Body of pancreas (tissue), 4 donors: ENCODE data around the gene CRACDL. TPM values are rescaled to one million over a fixed set of nuclear protein-coding genes. Genes with fewer than 3 reads are reported as not detected.

Source experiments
- ATAC-seq: fragments of 150-250 bp; one replicate; pipeline ENCODE4 v1.9.1; 2016
- DNase-seq, 4 donors: peaks; one replicate each; pipeline ENCODE4 v3.0.0-alpha.2; 2019
- H3K27ac ChIP-seq, 4 donors: fragments of 200-600 bp; sonication (generic); 1 replicate in 3 of 4; 2 replicates in 1 of 4; pipeline versions ENCODE4 v1.5.1 to v1.6.1; 2016 to 2019; ENCODE audit warnings: mild to moderate bottlenecking in 1 of 4, mixed read lengths in 1 of 4, moderate library complexity in 1 of 4
- H3K27me3 ChIP-seq, 2 donors: fragments of 200-600 bp; sonication (generic); one replicate each; pipeline ENCODE4 v1.6.0; 2016; ENCODE audit warnings: mild to moderate bottlenecking in 1 of 2
- H3K36me3 ChIP-seq, 2 donors: fragments of 200-600 bp; sonication (generic); replicated peaks in 1 of 2; 2 replicates each; pipeline ENCODE4 v1.5.1; 2016; ENCODE audit warnings: low read depth in 2 of 2; ENCODE audit not compliant: insufficient read depth in 1 of 2
- H3K4me1 ChIP-seq: fragments of 200-600 bp; sonication (generic); one replicate; pipeline ENCODE4 v1.6.0; 2016
- H3K4me3 ChIP-seq, 2 donors: fragments of 200-600 bp; sonication (generic); 1 replicate in 1 of 2; 2 replicates in 1 of 2; pipeline ENCODE4 v1.5.1; 2016 to 2019
- H3K9me3 ChIP-seq, 3 donors: fragments of 200-600 bp; sonication (generic); 1 replicate in 2 of 3; 2 replicates in 1 of 3; pipeline ENCODE4 v1.5.1; 2016
- POLR2A ChIP-seq, 3 donors: fragments of 450-650 bp; IDR thresholded peaks; one replicate each; pipeline ENCODE4 v1.6.1; 2016; ENCODE audit warnings: antibody characterized with exemption in 3 of 3, mild to moderate bottlenecking in 2 of 3
- WGBS, 2 donors: methylation state at CpG; one replicate each; pipeline ENCODE4 v1.1.5; 2017; 5-methylcytosine and 5-hydroxymethylcytosine counted together
- intact Hi-C: fragments of 100-400 bp; cut with DNase I; formaldehyde crosslinking; loops from one replicate; pipeline ENCODE4 v1.15.1; 2023
- total RNA-seq, 2 donors: library from RNA; depleted of rRNA; stranded (reverse); fragments of >200 nt; gene quantifications; one replicate each; pipeline ENCODE4 v1.1.0, GENCODE V29; 2016
- TF ChIP-seq, protein P1 (sequence below), 7 experiments: fragments of 450-650 bp in 4 of 7; fragments of 200-600 bp in 3 of 7; sonication (generic) in 3 of 7; IDR thresholded peaks; one replicate each; pipeline ENCODE4 v1.5.1; 2016 to 2019; ENCODE audit warnings: antibody characterized with exemption in 7 of 7

The CRACDL gene
- total RNA-seq, 2 donors from 2014 or later = 14.8 to 22.1 TPM

DNA sequence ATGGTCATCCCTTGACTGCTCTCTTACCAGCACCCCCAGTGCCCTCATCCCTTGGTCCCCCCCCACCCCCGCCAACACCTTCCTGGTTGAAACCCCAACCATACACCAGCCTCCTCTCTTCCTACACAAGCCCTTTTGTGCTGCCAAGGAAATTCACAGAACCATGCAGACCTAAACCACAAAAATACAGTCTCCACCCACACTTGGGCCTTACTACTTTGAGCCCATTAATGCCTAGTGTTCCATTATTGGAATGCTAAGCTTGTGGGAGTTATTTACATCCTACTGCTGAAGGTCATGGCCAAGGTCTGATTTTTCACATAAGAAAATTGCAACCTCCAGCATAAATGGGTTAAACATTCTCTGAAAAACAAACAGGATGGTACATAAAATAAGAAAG is 4.1 kb upstream of the CRACDL start:
- no peak for ATAC-seq
- intact Hi-C loops = no loop called here
- H3K9me3 ChIP-seq = no peaks in the 10 kb centered on the region

DNA sequence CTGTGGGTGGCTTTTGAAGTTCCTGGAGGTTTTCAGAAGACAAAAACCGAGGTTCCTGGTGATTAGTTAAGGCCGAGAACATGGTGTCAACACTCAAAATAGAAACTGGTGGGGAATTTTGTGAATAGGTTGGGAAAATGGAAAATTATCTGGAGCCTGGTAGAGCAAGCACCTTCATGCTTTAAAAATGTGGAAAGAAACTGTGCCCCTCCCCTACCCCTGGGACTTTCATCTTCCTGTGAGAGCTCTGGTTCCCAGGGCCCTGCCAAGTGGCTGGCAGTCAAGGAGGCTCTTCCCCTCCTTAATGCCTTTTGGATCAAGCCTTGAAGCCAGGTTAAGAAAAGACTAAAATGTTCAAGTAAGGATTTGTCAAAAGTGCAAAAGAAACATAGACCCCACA is 1.9 kb upstream of the CRACDL start:
- 82 to 88% methylated on average over 2 of the region's 2 CpGs for WGBS, 2 donors
- no peak for DNase-seq
- no peak for ATAC-seq

More for the DNA sequence above, 4.1 kb upstream of the CRACDL start:
- TF ChIP-seq, protein P1, sequence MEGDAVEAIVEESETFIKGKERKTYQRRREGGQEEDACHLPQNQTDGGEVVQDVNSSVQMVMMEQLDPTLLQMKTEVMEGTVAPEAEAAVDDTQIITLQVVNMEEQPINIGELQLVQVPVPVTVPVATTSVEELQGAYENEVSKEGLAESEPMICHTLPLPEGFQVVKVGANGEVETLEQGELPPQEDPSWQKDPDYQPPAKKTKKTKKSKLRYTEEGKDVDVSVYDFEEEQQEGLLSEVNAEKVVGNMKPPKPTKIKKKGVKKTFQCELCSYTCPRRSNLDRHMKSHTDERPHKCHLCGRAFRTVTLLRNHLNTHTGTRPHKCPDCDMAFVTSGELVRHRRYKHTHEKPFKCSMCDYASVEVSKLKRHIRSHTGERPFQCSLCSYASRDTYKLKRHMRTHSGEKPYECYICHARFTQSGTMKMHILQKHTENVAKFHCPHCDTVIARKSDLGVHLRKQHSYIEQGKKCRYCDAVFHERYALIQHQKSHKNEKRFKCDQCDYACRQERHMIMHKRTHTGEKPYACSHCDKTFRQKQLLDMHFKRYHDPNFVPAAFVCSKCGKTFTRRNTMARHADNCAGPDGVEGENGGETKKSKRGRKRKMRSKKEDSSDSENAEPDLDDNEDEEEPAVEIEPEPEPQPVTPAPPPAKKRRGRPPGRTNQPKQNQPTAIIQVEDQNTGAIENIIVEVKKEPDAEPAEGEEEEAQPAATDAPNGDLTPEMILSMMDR (IDR thresholded peaks at IDR 0.05) = no peak
- no peak for TF ChIP-seq POLR2A (IDR thresholded peaks at IDR 0.05)
- WGBS, 2 donors = 86 to 100% methylated on average over 1 of the region's 1 CpG
- Histone ChIP-seq H3K27me3 (no peaks in the 10 kb centered on the region), H3K36me3 (no peaks in the 10 kb centered on the region), H3K4me1 (peaks cover 12% of the 10 kb centered on the region), H3K27ac (no peak overlapping the region), H3K4me3 (no peak overlapping the region)
- no peak for DNase-seq

DNA sequence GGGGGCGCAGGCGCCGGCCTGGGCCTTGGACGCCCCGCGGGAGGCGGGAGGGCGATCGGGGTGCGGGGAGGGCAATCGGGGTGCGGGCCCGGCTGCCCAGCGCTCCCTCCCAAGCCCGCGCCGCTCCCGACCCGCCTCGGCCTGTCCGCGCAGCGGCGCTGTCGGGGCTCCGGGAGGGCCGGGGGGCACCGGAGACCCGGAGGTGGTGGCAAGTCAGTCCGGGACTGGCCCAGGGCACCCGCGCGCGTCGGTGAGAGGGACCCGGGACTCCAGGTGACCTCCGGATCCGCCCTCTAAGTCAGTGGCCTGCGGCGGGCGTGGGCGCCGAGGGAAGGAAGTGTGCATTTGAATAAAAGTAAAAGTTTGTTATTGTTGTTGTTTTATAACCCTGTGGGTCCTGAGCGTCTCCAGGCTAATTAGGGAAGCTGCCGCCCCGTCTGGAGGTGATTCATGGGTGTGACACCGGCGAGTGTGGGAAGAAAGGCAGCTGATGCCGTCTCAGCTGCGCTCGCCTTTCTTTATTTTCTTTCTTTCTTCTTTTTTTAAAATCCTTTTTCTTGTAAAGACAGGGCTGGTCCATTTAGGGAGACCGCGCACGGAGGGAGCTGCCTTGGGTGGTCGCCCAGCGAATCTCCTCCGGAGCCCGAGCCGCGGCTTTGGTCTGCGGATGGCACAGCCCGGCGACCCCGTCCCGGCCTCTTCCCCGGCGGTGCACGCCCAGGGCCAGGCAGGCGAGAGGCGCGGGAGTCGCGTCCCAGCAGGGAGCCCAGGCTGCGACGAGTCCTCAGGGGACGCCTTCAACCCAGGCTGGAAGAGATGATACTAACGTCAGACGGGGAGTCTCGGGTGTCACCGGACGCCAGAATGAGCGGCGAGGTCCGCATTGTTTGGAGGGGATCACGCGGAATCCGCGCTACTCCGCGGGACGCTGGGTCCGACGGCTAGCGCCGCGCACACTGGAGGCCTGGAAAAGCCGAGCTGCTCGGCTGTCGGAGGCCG is 627 bp upstream of the CRACDL start:
- intact Hi-C loops = no loop called here
- DNase-seq = peak; percentile 60 to 75 (median 68)
- Histone ChIP-seq H3K9me3 (no peaks in the 10 kb centered on the region), H3K27me3 (no peaks in the 10 kb centered on the region), H3K36me3 (no peaks in the 10 kb centered on the region), H3K4me3 (peak overlapping the region; percentile 16 to 31), H3K4me1 (peaks cover 18% of the 10 kb centered on the region), H3K27ac (peak overlapping the region; percentile 3 to 68 (median 46))
- peak in 2 of 3 donors; percentile 3 to 25 for TF ChIP-seq POLR2A (IDR thresholded peaks at IDR 0.05)
- TF ChIP-seq, protein P1 (IDR thresholded peaks at IDR 0.05) = peak in 4 of 7 experiments; percentile 11 to 31 (median 18)
- 17 to 39% methylated on average over 34 to 91 of the region's 100 CpGs for WGBS, 2 donors
- ATAC-seq = peak; percentile 65

More for the DNA sequence above, 1.9 kb upstream of the CRACDL start:
- intact Hi-C loops = no loop called here
- no peak for TF ChIP-seq POLR2A (IDR thresholded peaks at IDR 0.05)
- TF ChIP-seq, protein P1 (IDR thresholded peaks at IDR 0.05) = no peak
- Histone ChIP-seq H3K4me1 (peaks cover 18% of the 10 kb centered on the region), H3K27me3 (no peaks in the 10 kb centered on the region), H3K27ac (no peak overlapping the region), H3K4me3 (no peak overlapping the region), H3K9me3 (no peaks in the 10 kb centered on the region), H3K36me3 (no peaks in the 10 kb centered on the region)

DNA sequence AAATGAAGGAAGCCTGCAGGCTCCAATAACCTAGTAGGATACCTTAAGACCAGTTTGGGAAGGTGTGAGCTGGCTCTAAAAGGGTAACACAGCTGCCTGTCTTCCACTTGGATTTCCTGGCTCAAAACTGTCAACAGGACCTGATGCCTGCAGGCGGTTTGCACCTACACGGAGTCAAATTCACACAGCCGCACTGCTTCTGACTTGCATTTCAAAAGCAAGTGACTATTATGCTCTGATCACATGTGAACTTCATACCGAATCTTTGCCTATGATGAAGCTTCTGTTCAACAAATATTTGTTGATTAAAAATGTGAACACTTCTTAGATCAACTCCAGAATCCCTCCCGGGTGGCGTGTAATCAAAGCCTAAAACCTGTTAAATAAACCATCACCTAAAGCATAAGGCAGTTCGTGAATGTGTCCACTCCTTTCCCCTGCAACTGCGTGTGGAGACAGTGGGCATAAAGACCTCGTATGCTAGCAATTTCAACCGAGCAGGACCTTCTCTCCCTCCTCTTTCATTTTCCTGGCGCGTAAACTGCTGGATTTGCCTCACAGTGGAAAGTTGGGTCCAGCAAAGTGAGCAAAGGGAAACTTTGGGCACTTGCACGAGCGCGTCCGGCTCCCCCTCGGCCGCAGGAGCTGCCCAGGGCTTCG is 784 bp downstream of the CRACDL start:
- Histone ChIP-seq H3K36me3 (no peaks in the 10 kb centered on the region), H3K4me3 (peak overlapping the region; percentile 38 to 89), H3K4me1 (peaks cover 18% of the 10 kb centered on the region), H3K9me3 (no peaks in the 10 kb centered on the region), H3K27ac (peak overlapping the region in 3 of 4 donors; percentile 30 to 68 (median 63)), H3K27me3 (no peaks in the 10 kb centered on the region)
- intact Hi-C loops = no loop called here
- no peak for DNase-seq
- TF ChIP-seq POLR2A (IDR thresholded peaks at IDR 0.05) = no peak
- TF ChIP-seq, protein P1 (IDR thresholded peaks at IDR 0.05) = no peak
- WGBS, 2 donors = 8 to 12% methylated on average over 19 of the region's 19 CpGs
- ATAC-seq = peak; percentile 12
